ENCODE measurements around the gene NKAIN1. TPM values are rescaled to one million over a fixed set of nuclear protein-coding genes. Genes with fewer than 3 reads are reported as not detected.

NKAIN1 gene
- total and polyA plus RNA-seq, 10 donors, result 0.08 TPM; not detected in 9

- H3K36me3 ChIP-seq, result no peaks in the 10 kb centered on the region
- no peaks in the 10 kb centered on the region for H3K9me3 ChIP-seq
- no peak overlapping the region for H3K4me3 ChIP-seq
- intact Hi-C loops (cut with DNase I; ENCODE audit: low total_unique reads), result no loop called here
- no peak for DNase-seq
- no peaks in the 10 kb centered on the region for H3K4me1 ChIP-seq
- 72 to 83% (median 74%) methylated on average over 5 of the region's 5 CpGs for WGBS, 5 donors
- no peak overlapping the region for H3K27ac ChIP-seq
- peaks cover 0 to under 1% (median 0%) of the 10 kb centered on the region in 7 donors for H3K27me3 ChIP-seq (replicated peaks in 1 of 7)
- TF ChIP-seq POLR2A (IDR thresholded peaks at IDR 0.05) (no peak), CTCF (IDR thresholded peaks at IDR 0.05 in 8 of 11, conservative IDR thresholded peaks at IDR 0.05 in 3 of 11) (no peak), POLR2AphosphoS5 (IDR thresholded peaks at IDR 0.05) (no peak)
Observed at GRCh38 chr1:31193729-31194128, 46.0 kb downstream of the NKAIN1 start.

DNA sequence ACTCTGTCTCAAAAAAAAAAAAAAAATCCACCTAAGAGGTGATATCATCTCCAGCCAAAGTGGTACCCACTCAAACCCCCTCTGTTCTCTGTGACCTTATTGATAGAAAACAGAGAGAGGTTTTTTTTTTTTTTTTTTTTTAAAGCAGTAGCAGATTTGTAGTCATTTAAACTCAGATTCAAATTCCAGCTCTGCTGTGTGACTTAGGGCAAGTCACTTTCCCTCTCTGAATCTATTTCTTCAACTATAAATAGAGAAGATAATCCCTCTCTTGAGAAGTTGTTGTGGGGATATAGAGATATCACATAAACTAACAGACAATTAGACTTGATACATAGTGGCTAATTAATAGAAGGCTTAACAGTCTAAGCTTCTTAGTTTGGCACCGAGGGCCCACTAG, 48.4 kb downstream of the NKAIN1 start:
- peaks cover 0 to 22% (median 0%) of the 10 kb centered on the region in 7 donors for H3K27me3 ChIP-seq (replicated peaks in 1 of 7)
- H3K9me3 ChIP-seq, result no peaks in the 10 kb centered on the region
- no peaks in the 10 kb centered on the region for H3K36me3 ChIP-seq
- 72 to 90% (median 79%) methylated on average over 1 of the region's 1 CpG for WGBS, 5 donors
- DNase-seq, result no peak
- no peak overlapping the region for H3K4me3 ChIP-seq
- intact Hi-C loops (cut with DNase I; ENCODE audit: low total_unique reads), result no loop called here
- H3K27ac ChIP-seq, result no peak overlapping the region
- no peaks in the 10 kb centered on the region for H3K4me1 ChIP-seq
- TF ChIP-seq POLR2AphosphoS5 (IDR thresholded peaks at IDR 0.05), result no peak
- no peak for TF ChIP-seq POLR2A (IDR thresholded peaks at IDR 0.05)
- no peak for TF ChIP-seq CTCF (IDR thresholded peaks at IDR 0.05 in 8 of 11, conservative IDR thresholded peaks at IDR 0.05 in 3 of 11)

DNA sequence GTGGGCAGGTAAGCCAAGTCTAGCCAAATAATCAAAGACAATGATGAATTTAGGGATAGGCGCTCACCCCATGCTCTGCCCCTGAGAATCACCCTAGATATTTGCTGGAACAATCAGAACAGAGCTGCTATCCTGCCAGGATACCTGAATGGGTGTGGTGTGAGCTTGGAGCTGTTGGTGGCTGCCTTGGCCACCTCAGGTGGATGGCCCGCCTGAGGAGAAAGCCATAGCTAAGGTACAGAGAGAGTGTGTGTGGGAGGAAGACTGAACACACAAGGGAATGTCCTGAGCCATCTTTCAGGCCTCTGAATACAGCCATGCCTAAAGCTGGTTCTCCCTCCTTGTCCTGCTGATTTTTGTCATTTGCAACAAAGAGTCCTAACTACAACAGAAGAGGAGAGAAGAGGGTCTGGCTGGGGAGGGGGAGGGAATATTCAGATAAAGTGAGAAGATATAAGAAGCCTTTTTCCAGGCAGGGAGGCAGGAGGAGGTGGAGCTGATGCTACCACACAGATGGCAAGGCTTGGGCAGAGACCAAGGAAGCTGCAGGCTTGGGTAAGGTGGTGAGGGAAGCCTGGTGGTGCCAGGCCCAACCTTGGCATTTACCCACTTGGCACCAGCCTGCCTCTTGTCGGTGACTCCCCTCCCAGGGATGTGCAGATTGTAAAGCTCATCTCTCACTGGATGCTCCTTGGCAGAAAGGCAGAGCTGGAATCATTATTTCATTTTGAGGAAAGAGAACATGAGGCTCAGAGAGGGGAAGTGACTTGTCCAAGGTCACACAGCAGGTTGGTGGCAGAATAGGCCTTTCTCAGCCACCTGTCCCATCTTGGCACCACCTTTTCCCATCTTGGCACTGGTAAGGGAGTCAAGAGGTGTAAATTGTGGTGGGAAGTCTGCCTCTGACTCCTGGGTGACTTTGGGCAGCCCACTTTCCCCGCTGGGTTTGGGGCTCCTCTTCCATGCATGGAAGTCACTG, 49.7 kb downstream of the NKAIN1 start:
- 86 to 96% (median 87%) methylated on average over 4 of the region's 4 CpGs for WGBS, 5 donors
- intact Hi-C loops (cut with DNase I; ENCODE audit: low total_unique reads), result loop anchor here (10.0 kb wide), 1 partner anchor 355 kb away; no protein-coding TSS in a partner anchor
- no peak overlapping the region for H3K27ac ChIP-seq

More for the DNA sequence above, 49.7 kb downstream of the NKAIN1 start:
- Histone ChIP-seq H3K4me1 (no peaks in the 10 kb centered on the region), H3K9me3 (no peaks in the 10 kb centered on the region), H3K27me3 (replicated peaks in 1 of 7) (peaks cover 0 to 24% (median 0%) of the 10 kb centered on the region in 7 donors), H3K36me3 (no peaks in the 10 kb centered on the region), H3K4me3 (no peak overlapping the region)
- no peak for DNase-seq
- no peak for TF ChIP-seq POLR2A (IDR thresholded peaks at IDR 0.05)
- no peak for TF ChIP-seq CTCF (IDR thresholded peaks at IDR 0.05 in 8 of 11, conservative IDR thresholded peaks at IDR 0.05 in 3 of 11)
- TF ChIP-seq POLR2AphosphoS5 (IDR thresholded peaks at IDR 0.05), result no peak
